Amygdala (tissue), 56 donors: ENCODE results near the gene ZBTB32.
"Not testable (repeated sequence)": the region's sequence is repeated elsewhere in the genome, so short reads cannot be mapped to it uniquely, and the experiment has no call there.

Experiments
- DNase-seq, 56 donors: peaks; one replicate each; lab custom pipeline; 2025; lab: John Stamatoyannopoulos, UW

The ZBTB32 gene

DNA sequence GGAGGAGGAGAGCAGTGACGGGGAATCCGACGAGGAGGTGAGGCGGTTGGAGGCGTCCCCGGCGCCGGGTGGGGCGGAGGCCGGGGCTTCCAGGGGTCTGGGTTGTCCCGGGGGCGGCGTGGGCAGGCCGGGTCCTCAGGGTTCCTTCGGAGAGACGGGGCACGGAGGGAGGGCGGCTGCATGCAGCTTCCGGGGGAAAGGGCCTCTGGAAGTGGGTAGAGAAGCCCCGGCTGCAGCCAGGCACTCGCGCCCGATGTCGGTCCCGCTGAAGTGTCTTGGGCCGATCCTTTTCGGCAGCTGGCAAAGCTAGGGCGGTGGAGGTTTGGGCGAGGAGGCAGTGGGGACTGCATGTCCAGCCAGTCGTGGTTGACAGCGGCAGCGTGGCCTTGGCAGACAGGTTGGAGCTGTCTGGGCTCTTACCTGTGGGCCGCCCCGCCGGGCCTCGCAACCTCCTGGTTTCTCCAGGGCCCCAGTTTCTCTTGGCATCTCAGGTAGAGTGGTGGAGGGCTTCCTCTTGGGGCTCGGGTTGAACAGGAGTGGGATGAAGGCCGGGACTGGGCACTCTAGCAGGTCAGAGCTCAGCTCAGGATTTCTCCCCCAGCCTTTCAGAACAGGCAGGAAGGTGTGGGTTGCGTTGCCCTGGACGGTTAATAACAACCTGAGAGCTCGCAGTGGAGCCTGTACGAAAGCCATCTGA lies 14.1 kb downstream of the ZBTB32 start:
- peak in 6 of 56 donors; percentile 21 to 53 (median 40) for DNase-seq

DNA sequence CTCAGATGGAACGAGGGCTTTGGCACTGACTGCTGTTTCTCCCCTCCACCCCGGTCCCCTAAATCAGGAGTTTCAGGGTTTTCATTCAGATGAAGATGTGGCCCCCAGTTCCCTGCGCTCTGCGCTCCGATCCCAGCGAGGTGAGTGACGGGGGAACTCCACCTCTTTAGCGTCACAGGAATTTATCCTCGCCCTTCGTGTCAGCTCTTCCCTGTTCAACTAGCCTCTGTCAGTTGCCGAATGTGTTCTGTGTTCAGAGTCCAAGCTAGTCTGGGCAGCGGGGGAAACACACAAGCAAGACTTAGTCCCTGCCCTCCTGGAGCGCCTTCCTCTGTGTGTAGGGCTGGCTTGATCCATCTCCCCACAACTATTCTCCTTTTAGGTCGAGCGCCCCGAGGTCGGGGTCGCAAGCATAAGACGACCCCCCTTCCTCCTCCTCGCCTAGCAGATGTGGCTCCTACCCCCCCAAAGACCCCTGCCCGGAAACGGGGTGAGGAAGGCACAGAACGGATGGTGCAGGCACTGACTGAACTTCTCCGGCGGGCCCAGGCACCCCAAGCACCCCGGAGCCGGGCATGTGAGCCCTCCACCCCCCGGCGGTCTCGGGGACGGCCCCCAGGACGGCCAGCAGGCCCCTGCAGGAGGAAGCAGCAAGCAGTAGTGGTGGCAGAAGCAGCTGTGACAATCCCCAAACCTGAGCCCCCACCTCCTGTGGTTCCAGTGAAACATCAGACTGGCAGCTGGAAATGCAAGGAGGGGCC lies 15.2 kb downstream of the ZBTB32 start:
- DNase-seq = no peak

DNA sequence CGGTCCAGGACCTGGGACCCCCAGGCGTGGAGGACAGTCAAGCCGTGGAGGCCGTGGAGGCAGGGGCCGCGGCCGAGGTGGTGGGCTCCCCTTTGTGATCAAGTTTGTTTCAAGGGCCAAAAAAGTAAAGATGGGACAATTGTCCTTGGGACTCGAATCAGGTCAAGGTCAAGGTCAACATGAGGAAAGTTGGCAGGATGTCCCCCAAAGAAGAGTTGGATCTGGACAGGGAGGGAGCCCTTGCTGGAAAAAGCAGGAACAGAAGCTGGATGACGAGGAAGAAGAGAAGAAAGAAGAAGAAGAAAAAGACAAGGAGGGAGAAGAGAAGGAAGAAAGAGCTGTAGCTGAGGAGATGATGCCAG lies 15.8 kb downstream of the ZBTB32 start:
- DNase-seq = no peak

DNA sequence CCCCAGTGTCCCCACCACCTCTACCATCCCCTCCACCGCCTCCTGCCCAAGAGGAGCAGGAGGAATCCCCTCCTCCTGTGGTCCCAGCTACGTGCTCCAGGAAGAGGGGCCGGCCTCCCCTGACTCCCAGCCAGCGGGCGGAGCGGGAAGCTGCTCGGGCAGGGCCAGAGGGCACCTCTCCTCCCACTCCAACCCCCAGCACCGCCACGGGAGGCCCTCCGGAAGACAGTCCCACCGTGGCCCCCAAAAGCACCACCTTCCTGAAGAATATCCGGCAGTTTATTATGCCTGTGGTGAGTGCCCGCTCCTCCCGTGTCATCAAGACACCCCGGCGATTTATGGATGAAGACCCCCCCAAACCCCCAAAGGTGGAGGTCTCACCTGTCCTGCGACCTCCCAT lies 16.3 kb downstream of the ZBTB32 start:
- DNase-seq = no peak

DNA sequence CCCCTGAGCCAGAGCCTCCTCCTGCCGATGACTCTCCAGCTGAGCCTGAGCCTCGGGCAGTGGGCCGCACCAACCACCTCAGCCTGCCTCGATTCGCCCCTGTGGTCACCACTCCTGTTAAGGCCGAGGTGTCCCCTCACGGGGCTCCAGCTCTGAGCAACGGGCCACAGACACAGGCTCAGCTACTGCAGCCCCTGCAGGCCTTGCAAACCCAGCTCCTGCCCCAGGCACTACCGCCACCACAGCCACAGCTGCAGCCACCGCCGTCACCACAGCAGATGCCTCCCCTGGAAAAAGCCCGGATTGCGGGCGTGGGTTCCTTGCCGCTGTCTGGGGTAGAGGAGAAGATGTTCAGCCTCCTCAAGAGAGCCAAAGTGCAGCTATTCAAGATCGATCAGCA lies 17.0 kb downstream of the ZBTB32 start:
- no peak for DNase-seq

DNA sequence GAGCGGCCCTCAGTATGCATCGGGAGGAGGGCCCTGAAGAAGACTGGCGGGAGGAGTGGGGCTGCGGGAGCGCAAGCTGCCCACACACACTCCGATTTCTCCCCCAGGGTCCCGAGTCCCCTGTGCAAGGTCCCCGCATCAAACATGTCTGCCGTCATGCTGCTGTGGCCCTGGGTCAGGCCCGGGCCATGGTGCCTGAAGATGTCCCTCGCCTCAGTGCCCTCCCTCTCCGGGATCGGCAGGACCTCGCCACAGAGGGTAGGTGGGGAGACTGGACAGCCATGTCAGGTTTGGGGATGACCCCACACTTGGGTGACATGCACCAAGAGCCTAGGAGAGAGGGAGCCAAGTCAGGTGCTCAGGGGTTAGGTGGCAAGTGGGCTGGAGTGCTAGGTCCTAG lies 18.1 kb downstream of the ZBTB32 start:
- DNase-seq = no peak

DNA sequence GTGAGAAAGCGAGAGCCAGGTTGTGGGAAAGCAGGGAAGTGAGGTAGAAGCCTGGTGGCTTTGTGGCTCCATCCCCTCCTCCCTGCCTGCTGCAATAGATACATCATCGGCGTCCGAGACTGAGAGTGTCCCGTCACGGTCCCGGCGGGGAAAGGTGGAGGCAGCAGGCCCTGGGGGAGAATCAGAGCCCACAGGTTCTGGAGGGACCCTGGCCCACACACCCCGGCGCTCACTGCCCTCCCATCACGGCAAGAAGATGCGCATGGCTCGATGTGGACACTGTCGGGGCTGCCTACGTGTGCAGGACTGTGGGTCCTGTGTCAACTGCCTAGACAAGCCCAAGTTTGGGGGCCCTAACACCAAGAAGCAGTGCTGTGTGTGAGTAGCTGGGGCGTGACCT lies 18.5 kb downstream of the ZBTB32 start:
- no peak for DNase-seq

DNA sequence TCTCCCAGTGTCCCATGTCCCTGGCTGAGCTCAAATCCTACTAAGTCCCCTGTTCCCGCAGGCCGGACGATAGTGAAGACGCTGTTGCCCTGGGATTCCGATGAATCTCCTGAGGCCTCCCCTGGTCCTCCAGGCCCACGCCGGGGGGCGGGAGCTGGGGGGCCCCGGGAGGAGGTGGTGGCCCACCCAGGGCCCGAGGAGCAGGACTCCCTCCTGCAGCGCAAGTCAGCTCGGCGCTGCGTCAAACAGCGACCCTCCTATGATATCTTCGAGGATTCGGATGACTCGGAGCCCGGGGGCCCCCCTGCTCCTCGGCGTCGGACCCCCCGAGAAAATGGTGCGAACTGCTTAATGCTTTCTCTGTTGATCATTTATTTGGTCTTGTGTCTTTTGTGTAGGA lies 19.3 kb downstream of the ZBTB32 start:
- DNase-seq = no peak

DNA sequence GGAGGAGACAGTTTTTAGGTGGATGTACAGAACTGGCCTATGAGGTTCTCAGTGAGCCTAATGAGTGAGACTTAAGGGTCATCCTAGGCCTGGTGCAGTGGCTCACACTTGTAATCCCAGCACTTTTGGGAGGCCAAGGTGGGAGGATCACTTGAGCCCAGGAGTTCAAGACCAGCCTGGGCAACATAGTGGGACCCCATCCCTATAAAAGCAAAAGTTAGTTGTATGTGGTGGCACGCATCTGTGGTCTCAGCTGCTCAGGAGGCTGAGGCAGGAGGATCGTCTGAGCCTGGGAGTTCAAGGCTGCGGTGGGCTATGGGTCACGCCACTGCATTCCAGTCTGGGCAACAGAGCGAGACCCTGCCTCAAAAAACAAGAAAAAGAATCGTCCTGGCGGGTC lies 19.8 kb downstream of the ZBTB32 start:
- DNase-seq = not testable (repeated sequence)

DNA sequence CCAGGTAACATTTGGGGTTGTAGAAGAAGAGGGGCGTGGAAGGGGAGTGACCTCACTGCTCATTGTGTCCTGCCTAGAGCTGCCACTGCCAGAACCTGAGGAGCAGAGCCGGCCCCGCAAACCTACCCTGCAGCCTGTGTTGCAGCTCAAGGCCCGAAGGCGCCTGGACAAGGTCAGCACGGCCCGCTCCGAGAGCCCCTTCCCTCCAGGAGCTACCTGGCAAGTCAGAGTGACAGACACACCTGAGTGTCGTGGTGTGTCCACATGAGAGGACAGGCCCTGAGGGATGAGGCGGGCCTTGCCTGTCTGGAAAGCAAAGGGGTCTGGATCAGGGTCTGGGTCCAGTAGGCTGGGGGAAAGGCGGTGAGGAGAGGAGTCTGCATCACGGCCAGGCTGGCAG lies 20.2 kb downstream of the ZBTB32 start:
- DNase-seq = no peak

DNA sequence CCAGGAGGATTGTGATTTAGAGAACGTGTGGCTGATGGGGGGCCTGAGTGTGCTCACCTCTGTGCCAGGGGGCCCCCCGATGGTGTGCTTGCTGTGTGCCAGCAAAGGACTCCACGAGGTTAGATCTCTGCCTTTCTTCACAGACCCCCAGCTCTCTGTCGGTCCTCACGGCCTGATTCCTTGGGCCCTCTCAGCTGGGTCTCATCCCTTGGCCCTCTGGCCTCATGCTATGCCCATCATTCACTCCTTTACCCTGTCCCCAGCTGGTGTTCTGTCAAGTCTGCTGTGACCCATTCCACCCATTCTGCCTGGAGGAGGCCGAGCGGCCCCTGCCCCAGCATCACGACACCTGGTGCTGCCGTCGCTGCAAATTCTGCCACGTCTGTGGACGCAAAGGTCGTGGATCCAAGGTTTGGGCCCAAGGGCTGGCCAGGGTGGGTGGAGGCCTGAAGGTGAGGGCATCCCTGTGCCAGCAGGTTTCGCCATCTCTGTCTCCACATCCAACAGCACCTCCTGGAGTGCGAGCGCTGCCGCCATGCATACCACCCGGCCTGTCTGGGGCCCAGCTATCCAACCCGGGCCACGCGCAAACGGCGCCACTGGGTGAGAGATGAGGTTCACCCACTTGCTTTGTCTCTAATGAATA lies 21.0 kb downstream of the ZBTB32 start:
- no peak for DNase-seq

DNA sequence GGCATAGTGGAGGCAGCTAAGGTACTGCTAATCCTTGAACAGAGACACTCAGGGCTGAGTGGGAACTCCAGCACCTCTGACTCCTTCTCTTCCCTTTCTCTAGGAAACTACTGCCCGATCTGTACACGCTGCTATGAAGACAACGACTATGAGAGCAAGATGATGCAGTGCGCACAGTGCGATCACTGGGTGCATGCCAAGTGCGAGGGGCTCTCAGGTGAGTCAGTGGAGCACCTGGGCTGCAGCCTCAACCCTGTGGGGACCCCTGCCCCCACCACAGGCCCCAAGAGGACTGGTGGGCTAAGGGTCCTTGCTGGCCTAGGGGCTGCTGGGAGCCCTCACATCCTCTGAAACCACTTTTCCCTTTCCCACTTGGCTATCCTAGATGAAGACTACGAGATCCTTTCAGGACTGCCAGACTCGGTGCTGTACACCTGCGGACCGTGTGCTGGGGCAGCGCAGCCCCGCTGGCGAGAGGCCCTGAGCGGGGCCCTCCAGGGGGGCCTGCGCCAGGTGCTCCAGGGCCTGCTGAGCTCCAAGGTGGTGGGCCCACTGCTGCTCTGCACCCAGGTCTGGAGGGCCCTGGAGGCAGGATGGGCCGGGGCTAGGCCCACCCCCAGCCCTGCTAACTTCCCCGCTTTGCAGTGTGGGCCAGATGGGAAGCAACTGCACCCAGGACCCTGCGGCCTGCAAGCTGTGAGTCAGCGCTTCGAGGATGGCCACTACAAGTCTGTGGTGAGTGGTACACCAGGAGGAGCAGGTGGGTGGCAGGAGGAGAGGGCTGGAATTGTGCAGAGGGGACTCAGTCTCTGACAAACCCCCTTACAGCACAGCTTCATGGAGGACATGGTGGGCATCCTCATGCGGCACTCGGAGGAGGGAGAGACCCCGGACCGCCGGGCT lies 22.9 kb downstream of the ZBTB32 start:
- DNase-seq = no peak

DNA sequence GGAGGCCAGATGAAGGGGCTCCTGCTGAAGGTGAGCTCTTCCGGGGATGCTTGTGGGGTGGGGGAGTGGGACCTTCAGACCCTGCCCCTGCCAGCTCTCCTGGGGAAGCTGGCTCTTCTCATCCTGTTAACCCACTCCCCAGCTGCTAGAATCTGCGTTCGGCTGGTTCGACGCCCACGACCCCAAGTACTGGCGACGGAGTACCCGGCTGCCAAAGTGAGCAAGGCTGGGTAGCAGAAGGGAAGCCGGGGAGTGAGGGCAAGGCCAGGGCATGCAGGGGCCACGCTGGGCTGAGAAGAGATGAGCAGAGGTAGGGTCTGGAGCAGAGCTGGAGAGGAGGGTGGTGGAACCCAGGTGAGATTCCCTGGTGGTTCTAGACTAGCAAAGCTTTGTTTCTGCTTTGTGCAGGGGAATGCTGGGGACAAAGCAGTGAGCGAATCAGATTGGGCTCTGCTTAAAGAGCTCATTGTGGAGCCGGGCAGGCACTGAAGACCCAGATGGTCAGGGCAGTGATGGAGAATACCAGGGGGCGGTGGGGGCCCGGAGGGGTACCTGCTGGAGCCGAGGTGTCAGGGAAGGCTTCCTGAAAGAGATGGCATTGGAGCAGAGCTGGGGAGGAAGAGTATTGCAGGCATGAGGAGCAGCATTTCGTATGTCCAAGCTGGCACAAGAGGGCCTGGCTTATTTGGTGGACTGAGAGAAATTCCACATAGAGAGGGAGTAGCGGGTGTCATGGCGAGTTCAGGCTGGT lies 23.8 kb downstream of the ZBTB32 start:
- DNase-seq = peak in 2 of 56 donors; percentile 8 to 13

DNA sequence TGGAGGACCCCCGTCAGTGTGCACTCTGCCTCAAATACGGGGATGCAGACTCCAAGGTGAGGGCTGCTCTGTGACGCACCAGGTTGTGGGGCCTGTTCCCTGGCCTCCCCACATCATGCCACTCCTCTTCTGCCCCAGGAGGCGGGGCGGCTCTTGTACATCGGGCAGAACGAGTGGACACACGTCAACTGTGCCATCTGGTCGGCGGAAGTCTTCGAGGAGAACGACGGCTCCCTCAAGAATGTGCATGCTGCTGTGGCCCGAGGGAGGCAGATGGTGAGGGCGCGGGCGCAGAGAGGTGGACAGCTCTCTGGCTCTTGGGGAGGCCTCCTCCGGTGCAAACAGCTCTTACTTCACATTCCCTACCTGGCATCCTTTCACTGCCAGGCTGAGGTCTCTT lies 24.7 kb downstream of the ZBTB32 start:
- no peak for DNase-seq

DNA sequence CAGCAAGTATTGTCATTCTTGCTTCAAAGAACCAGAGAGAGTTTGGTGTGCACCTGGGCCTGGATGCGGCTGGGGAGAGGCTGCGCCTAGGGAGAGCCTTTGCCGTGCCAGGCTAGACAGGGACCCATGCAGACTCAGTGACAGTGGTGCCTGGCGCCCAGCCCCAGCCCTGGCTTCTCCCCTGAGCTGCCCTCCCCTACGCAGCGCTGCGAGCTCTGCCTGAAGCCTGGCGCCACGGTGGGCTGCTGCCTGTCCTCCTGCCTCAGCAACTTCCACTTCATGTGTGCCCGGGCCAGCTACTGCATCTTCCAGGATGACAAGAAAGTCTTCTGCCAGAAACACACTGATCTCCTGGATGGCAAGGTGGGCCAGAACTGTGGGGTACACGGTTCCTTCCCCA lies 25.4 kb downstream of the ZBTB32 start:
- no peak for DNase-seq

DNA sequence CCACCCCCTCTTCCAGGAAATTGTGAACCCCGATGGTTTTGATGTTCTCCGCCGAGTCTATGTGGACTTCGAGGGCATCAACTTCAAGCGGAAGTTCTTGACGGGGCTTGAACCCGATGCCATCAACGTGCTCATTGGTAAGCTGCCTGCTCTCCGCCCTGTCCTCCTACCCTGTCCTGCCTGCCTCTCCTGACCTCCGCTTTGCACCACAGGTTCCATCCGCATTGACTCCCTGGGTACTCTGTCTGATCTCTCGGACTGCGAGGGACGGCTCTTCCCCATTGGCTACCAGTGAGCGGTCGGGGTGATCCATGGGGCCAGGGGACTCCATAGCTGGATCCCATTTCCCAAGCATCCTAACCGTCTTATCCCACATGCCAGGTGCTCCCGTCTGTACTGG lies 26.0 kb downstream of the ZBTB32 start:
- DNase-seq = no peak

DNA sequence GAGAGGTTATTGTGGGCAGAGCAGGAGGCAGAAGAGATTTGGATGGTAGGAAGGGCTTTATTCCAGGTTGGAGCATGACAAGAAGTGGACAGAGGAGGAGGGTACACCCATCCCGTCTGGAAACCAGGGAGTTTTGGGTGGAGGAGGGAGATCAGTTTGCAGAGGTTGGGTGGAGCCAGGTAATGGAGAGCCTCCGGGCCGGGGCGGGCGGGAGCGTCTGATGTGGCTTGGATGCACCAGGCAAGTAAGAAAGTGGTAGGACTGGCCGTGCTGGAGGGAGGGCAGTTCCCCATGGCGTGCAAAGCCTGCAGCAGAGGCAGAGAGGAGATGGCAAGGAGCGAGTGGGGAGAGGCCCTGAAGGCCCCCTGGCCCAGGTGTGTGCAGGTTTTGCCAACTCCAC lies 27.0 kb downstream of the ZBTB32 start:
- no peak for DNase-seq

DNA sequence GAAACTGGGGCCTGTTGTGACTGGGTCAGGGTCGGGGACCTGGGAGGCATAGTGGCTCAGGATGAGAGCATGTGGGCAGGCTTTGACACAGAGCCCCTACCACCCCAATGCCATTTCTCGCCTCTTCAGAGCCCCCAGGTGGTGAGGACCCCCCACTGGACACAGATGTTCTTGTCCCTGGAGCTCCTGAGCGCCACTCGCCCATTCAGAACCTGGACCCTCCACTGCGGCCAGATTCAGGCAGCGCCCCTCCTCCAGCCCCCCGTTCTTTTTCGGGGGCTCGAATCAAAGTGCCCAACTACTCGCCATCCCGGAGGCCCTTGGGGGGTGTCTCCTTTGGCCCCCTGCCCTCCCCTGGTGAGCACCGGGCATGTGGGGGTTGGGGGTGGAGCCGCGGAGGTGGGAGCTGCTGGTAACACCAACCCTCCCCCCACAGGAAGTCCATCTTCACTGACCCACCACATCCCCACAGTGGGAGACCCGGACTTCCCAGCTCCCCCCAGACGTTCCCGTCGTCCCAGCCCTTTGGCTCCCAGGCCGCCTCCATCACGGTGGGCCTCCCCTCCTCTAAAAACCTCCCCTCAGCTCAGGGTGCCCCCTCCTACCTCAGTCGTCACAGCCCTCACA lies 27.5 kb downstream of the ZBTB32 start:
- DNase-seq = no peak

DNA sequence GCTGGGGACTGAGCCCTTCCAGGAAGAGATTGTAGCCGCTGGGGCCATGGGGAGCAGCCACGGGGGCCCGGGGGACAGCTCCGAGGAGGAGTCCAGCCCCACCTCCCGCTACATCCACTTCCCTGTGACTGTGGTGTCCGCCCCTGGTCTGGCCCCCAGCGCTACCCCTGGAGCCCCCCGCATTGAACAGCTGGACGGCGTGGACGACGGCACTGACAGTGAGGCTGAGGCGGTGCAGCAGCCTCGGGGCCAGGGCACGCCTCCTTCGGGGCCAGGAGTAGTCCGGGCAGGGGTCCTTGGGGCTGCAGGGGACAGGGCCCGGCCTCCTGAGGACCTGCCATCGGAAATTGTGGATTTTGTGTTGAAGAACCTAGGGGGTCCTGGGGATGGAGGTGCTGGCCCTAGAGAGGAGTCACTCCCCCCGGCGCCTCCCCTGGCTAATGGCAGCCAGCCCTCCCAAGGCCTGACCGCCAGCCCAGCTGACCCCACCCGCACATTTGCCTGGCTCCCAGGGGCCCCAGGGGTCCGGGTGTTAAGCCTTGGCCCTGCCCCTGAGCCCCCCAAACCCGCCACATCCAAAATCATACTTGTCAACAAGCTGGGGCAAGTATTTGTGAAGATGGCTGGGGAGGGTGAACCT lies 28.3 kb downstream of the ZBTB32 start:
- DNase-seq = no peak
